Ishikawa (cell line): ENCODE data around the gene AGO3.

Experiments used
- CEBPB ChIP-seq: IDR thresholded peaks from 2 replicates; pipeline ENCODE4 v1.6.1; 2012
- EP300 ChIP-seq: IDR thresholded peaks from 2 replicates; pipeline ENCODE4 v1.6.1; 2012; ENCODE audit warnings: borderline replicate concordance
- MAX ChIP-seq: IDR thresholded peaks from 2 replicates; pipeline ENCODE4 v1.6.1; 2012
- RAD21 ChIP-seq: IDR thresholded peaks from 2 replicates; pipeline ENCODE4 v1.6.1; 2012; ENCODE audit warnings: low read depth
- REST ChIP-seq: IDR thresholded peaks from 2 replicates; pipeline ENCODE4 v1.6.1; 2012; ENCODE audit warnings: low read depth, mild to moderate bottlenecking
- TAF1 ChIP-seq: IDR thresholded peaks from 2 replicates; pipeline ENCODE4 v1.6.1; 2012; ENCODE audit warnings: low read depth, mild to moderate bottlenecking
- TCF12 ChIP-seq: IDR thresholded peaks from 2 replicates; pipeline ENCODE4 v1.6.1; 2012; ENCODE audit warnings: low read depth
- TEAD4 ChIP-seq: IDR thresholded peaks from 2 replicates; pipeline ENCODE4 v1.6.1; 2012
- USF1 ChIP-seq: IDR thresholded peaks from 2 replicates; pipeline ENCODE4 v1.6.1; 2012
- ZBTB7A ChIP-seq: IDR thresholded peaks from 2 replicates; pipeline ENCODE4 v1.6.1; 2012; ENCODE audit warnings: low read depth

- TF ChIP-seq TAF1 (no peak), USF1 (no peak), RAD21 (no peak), EP300 (no peak), REST (no peak), CEBPB (no peak), ZBTB7A (no peak), TCF12 (no peak), TEAD4 (no peak), MAX (no peak)
Measured at GRCh38 chr1:36109041-36109679, 178.3 kb downstream of the AGO3 start.
